ENCODE data around the gene NUTM2B.
"Not testable (repeated sequence)": the region's sequence is repeated elsewhere in the genome, so short reads cannot be mapped to it uniquely, and the experiment has no call there.

NUTM2B gene

DNA sequence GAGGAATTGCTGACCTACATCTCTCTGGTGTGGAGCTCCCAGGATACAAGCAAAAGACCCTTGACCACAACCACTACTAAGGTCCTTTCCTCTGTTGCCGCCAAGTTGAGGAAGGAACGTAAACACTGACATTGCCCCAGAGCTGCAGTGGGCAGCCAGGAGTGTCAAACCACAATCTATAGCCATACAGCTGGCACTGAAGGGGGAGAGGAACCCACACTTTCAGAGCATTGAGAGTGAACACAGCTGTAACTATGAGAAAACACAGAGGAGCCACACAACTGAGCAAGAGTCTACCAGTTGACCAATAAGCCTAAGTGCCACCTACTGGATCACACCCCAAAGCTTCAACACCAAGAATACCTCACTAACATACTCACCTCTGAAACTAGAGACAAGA, 45.5 kb downstream of the NUTM2B start:
- DNase-seq (ENCODE audit: low read depth) = not testable (repeated sequence)

DNA sequence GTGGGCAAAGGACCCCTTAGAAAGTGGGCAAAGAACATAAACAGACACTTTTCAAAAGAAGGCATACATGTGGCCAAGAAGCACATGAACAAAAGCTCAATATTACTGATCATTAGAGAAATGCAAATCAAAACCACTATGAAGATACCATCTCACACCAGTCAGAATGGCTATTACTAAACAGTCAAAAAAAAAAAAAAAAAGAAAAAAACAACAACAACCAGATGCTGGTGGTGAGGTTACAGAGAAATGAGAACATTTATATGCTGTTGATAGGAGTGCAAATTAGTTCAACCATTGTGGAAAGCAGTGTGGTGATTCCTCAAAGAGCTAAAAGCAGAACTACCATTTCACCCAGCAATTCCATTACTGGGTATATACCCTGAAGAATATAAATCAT, 50.6 kb downstream of the NUTM2B start:
- not testable (repeated sequence) for DNase-seq (ENCODE audit: low read depth)

DNA sequence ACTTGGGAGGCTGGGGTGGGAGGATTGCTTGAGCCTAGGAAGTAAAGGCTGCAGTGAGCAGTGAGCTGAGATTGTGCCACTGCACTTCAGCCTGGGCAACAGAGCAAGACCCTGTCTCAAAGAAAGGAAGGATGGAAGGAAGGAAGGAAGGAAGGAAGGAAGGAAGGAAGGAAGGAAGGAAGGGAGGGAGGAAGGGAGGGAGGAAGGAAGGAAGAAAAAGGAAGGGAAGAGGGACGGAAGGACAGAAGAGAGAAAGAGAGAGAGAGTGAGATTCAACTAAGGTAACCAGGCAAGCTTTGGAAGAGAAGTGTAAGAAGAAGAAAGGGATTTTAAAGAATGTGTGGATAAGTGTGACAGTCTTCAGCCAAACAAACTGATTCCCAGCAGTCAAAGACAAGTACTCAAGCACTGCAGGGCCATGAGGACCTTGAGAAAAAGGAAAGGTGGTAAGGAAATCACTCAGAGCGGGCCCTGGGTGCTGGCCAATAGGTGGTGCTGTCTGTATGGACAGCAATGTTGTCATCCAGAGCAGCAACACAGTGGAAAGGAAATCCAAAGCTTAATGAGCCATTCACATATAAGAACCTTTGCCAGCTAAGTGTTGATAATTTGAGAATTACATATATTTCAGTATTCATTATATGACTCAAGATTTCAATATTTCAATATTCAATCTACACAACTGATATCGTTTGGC, 55.4 kb downstream of the NUTM2B start:
- peak; percentile 17 for DNase-seq (ENCODE audit: low read depth)

Measured in EH (cell line).